ENCODE measurements around the gene FAM180A.

GRCh38 chr7:135786911-135787310, 38.3 kb upstream of the FAM180A start:
- no peak for TF ChIP-seq SUZ12 (IDR thresholded peaks at IDR 0.05; ENCODE audit: extremely low read depth, insufficient read depth, insufficient read length)
- TF ChIP-seq YY1 (IDR thresholded peaks at IDR 0.05; ENCODE audit: insufficient read depth, insufficient read length): no peak
